B cell (primary cell): ENCODE data around the gene EXOC6.

Experiments used
- EZH2 ChIP-seq: IDR thresholded peaks from 2 replicates; pipeline ENCODE4 v1.6.1; 2012; ENCODE audit warnings: borderline replicate concordance, low read depth, mild to moderate bottlenecking, moderate library complexity, low read length; ENCODE audit not compliant: insufficient read depth, poor library complexity, severe bottlenecking
- TF ChIP-seq, protein P1 (sequence below): fragments of 200-600 bp; IDR thresholded peaks from one replicate; pipeline ENCODE4 v1.8.0; 2022; ENCODE audit warnings: antibody characterized with exemption, mild to moderate bottlenecking

- TF ChIP-seq, protein P1, sequence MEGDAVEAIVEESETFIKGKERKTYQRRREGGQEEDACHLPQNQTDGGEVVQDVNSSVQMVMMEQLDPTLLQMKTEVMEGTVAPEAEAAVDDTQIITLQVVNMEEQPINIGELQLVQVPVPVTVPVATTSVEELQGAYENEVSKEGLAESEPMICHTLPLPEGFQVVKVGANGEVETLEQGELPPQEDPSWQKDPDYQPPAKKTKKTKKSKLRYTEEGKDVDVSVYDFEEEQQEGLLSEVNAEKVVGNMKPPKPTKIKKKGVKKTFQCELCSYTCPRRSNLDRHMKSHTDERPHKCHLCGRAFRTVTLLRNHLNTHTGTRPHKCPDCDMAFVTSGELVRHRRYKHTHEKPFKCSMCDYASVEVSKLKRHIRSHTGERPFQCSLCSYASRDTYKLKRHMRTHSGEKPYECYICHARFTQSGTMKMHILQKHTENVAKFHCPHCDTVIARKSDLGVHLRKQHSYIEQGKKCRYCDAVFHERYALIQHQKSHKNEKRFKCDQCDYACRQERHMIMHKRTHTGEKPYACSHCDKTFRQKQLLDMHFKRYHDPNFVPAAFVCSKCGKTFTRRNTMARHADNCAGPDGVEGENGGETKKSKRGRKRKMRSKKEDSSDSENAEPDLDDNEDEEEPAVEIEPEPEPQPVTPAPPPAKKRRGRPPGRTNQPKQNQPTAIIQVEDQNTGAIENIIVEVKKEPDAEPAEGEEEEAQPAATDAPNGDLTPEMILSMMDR, result no peak
- TF ChIP-seq EZH2, result no peak
Observed at GRCh38 chr10:93067443-93068365, 219.4 kb downstream of the EXOC6 start.
